PC-9 (cell line): ENCODE data around the gene MALRD1. TPM values are rescaled to one million over a fixed set of nuclear protein-coding genes. Genes with fewer than 3 reads are reported as not detected.

Source experiments
- BruUV-seq: library from RNA; stranded (reverse); fragments of 400-500 nt; replicated peaks from 2 replicates; lab custom pipeline; 2021; lab: Mats Ljungman, UMichigan
- CTCF ChIA-PET: fragments of 300-600 bp; sonication (Branson Sonifier 250); formaldehyde crosslinking; loops from one replicate; lab custom pipeline; 2022; ENCODE audit warnings: antibody characterized with exemption; lab: Charles Lee
- POLR2A ChIA-PET: fragments of 300-600 bp; sonication (Branson Sonifier 250); formaldehyde crosslinking; loops from one replicate; lab custom pipeline; 2022; ENCODE audit warnings: antibody characterized with exemption; ENCODE audit not compliant: unreplicated experiment; lab: Charles Lee
- DNase-seq, 2 experiments: peaks; one replicate each; pipeline versions ENCODE4 v3.0.0 to v3.0.0-alpha.2; 2015 to 2022; ENCODE audit warnings: mixed read lengths in 1 of 2
- H2AFZ ChIP-seq: fragments of 200-600 bp; sonication (generic); 2 replicates; pipeline ENCODE4 v1.8.1; 2017; ENCODE audit warnings: antibody characterized with exemption
- H3F3A ChIP-seq: fragments of 200-600 bp; sonication (generic); 2 replicates; pipeline ENCODE4 v1.8.1; 2017; ENCODE audit warnings: antibody characterized with exemption, mild to moderate bottlenecking, low read depth; ENCODE audit not compliant: insufficient read depth
- H3K27ac ChIP-seq: fragments of 200-600 bp; sonication (generic); 2 replicates; pipeline ENCODE4 v1.6.1; 2016; ENCODE audit warnings: mixed run types
- H3K27me3 ChIP-seq: fragments of 200-600 bp; sonication (generic); 2 replicates; pipeline ENCODE4 v1.6.1; 2016; ENCODE audit warnings: low read depth, mixed run types; ENCODE audit not compliant: insufficient read depth
- H3K36me3 ChIP-seq: fragments of 200-600 bp; sonication (generic); 2 replicates; pipeline ENCODE4 v1.6.1; 2016; ENCODE audit warnings: low read depth, mixed run types
- H3K4me1 ChIP-seq: fragments of 200-600 bp; sonication (generic); replicated peaks from 2 replicates; pipeline ENCODE4 v1.6.1; 2016; ENCODE audit warnings: mixed run types; ENCODE audit not compliant: insufficient read depth
- H3K4me2 ChIP-seq: fragments of 200-600 bp; sonication (generic); 2 replicates; pipeline ENCODE4 v1.6.1; 2017; ENCODE audit warnings: mixed run types
- H3K4me3 ChIP-seq: fragments of 200-600 bp; sonication (generic); 2 replicates; pipeline ENCODE4 v1.6.1; 2016; ENCODE audit warnings: mixed run types
- H3K79me2 ChIP-seq: fragments of 200-600 bp; sonication (generic); 2 replicates; pipeline ENCODE4 v1.6.1; 2017; ENCODE audit warnings: low read depth, mixed run types
- H3K9me2 ChIP-seq: fragments of 200-600 bp; sonication (generic); 2 replicates; pipeline ENCODE4 v1.8.1; 2017; ENCODE audit warnings: mild to moderate bottlenecking; ENCODE audit not compliant: insufficient read depth
- H3K9me3 ChIP-seq: fragments of 200-600 bp; sonication (generic); 2 replicates; pipeline ENCODE4 v1.8.1; 2016; ENCODE audit warnings: low read depth; ENCODE audit not compliant: insufficient read depth
- H4K20me1 ChIP-seq: fragments of 200-600 bp; sonication (generic); 2 replicates; pipeline ENCODE4 v1.8.1; 2017; ENCODE audit not compliant: insufficient read depth
- CTCF ChIP-seq: fragments of 200-600 bp; sonication (generic); conservative IDR thresholded peaks from 2 replicates; pipeline ENCODE4 v1.6.1; 2017; ENCODE audit warnings: mixed run types, antibody characterized with exemption, mild to moderate bottlenecking, moderate library complexity
- EZH2 ChIP-seq: fragments of 200-600 bp; sonication (generic); IDR thresholded peaks from 2 replicates; pipeline ENCODE4 v1.8.0; 2017; ENCODE audit warnings: antibody characterized with exemption, low read depth
- intact Hi-C: fragments of 100-400 bp; cut with micrococcal nuclease; formaldehyde crosslinking; loops from one replicate; pipeline ENCODE4 v1.10.0; 2022; ENCODE audit not compliant: unreplicated experiment
- total RNA-seq: library from RNA; stranded (reverse); gene quantifications from 2 replicates; pipeline ENCODE4 v1.2.3, GENCODE V29; 2021

Gene MALRD1
- total RNA-seq, 1 experiment from 2014 or later, result not detected

- TF ChIP-seq CTCF (no peak), EZH2 (no peak)
- Histone ChIP-seq H3K79me2 (no peaks in the 10 kb centered on the region), H3K9me2 (no peaks in the 10 kb centered on the region), H3K4me1 (no peaks in the 10 kb centered on the region), H2AFZ (no peak overlapping the region), H4K20me1 (no peaks in the 10 kb centered on the region), H3F3A (no peaks in the 10 kb centered on the region), H3K36me3 (no peaks in the 10 kb centered on the region), H3K9me3 (no peaks in the 10 kb centered on the region), H3K27me3 (no peaks in the 10 kb centered on the region), H3K4me3 (no peak overlapping the region), H3K4me2 (no peak overlapping the region), H3K27ac (no peak overlapping the region)
- intact Hi-C loops, result no loop called here
- no peak for DNase-seq
- BruUV-seq, result no TSS peak
- ChIA-PET CTCF (no interaction called here), POLR2A (no interaction called here)
Observed at GRCh38 chr10:19706904-19707303, 658.3 kb downstream of the MALRD1 start.

- H3F3A ChIP-seq, result no peaks in the 10 kb centered on the region
- H3K27ac ChIP-seq, result no peak overlapping the region
- no peaks in the 10 kb centered on the region for H3K36me3 ChIP-seq
- POLR2A ChIA-PET, result no interaction called here
- H2AFZ ChIP-seq, result no peak overlapping the region
- no peaks in the 10 kb centered on the region for H3K4me1 ChIP-seq
- H3K4me3 ChIP-seq, result no peak overlapping the region
- intact Hi-C loops, result no loop called here
- CTCF ChIA-PET, result no interaction called here
- H3K79me2 ChIP-seq, result no peaks in the 10 kb centered on the region
- no peak overlapping the region for H3K4me2 ChIP-seq
- H3K9me3 ChIP-seq, result no peaks in the 10 kb centered on the region
- no peak for DNase-seq
- no peaks in the 10 kb centered on the region for H3K27me3 ChIP-seq
- TF ChIP-seq CTCF, result no peak
- TF ChIP-seq EZH2, result no peak
- H4K20me1 ChIP-seq, result no peaks in the 10 kb centered on the region
- BruUV-seq, result no TSS peak
- H3K9me2 ChIP-seq, result no peaks in the 10 kb centered on the region
Observed at GRCh38 chr10:19707376-19707775, 658.8 kb downstream of the MALRD1 start.

GRCh38 chr10:19708031-19708430 is 659.4 kb downstream of the MALRD1 start:
- no peak overlapping the region for H3K4me3 ChIP-seq
- no peaks in the 10 kb centered on the region for H3F3A ChIP-seq
- no peaks in the 10 kb centered on the region for H3K36me3 ChIP-seq
- intact Hi-C loops, result no loop called here
- TF ChIP-seq CTCF, result no peak
- no peak for TF ChIP-seq EZH2
- no peaks in the 10 kb centered on the region for H3K27me3 ChIP-seq
- H4K20me1 ChIP-seq, result no peaks in the 10 kb centered on the region
- ChIA-PET POLR2A (no interaction called here), CTCF (no interaction called here)
- H3K9me2 ChIP-seq, result no peaks in the 10 kb centered on the region
- H3K79me2 ChIP-seq, result no peaks in the 10 kb centered on the region
- no TSS peak for BruUV-seq
- DNase-seq, result no peak
- H3K27ac ChIP-seq, result no peak overlapping the region
- no peak overlapping the region for H2AFZ ChIP-seq
- no peaks in the 10 kb centered on the region for H3K4me1 ChIP-seq
- no peak overlapping the region for H3K4me2 ChIP-seq
- no peaks in the 10 kb centered on the region for H3K9me3 ChIP-seq
